ENCODE measurements around the gene ADAMTS2. TPM values are rescaled to one million over a fixed set of nuclear protein-coding genes. Genes with fewer than 3 reads are reported as not detected.
"Not testable (repeated sequence)": the region's sequence is repeated elsewhere in the genome, so short reads cannot be mapped to it uniquely, and the experiment has no call there.

The ADAMTS2 gene
- total RNA-seq, 1 donor from 2014 or later: 18.9 TPM

DNA sequence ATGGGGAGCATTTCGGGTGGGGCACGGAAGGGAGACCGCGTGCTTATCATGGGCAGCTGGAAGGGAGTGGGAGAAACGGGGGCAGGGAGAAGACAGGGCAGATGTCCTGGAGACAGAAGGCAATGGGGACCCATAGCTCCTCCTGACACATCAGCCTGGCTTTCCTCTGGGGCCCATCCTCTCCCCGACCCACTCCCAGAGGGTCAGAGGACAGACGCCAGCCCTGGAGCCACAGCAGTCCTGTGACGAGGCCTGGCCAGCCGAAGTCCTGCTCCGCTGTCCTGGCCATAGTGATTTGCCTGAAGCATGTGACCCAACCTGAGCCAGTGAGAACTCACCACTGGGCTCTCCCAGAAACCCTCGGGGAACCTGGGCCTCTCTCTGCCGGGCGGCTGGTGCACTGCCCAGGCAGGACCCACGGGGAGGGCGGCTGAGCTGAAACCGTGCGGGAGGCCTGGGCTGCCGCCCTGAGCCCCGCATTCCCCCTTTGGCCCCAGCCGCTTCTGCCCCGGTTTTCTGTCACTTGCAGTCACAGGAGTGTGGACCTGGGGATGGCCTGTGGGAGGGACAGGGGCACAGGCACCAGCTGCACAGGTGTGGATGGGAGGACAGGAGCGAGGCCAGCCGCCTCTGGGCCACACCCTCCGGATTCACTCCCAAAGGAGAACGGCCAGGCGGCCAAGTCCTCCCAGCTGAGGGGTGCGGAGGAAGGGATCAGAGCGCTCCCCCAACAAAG is 19.8 kb downstream of the ADAMTS2 start:
- no peak for DNase-seq (ENCODE audit: low spot score)

DNA sequence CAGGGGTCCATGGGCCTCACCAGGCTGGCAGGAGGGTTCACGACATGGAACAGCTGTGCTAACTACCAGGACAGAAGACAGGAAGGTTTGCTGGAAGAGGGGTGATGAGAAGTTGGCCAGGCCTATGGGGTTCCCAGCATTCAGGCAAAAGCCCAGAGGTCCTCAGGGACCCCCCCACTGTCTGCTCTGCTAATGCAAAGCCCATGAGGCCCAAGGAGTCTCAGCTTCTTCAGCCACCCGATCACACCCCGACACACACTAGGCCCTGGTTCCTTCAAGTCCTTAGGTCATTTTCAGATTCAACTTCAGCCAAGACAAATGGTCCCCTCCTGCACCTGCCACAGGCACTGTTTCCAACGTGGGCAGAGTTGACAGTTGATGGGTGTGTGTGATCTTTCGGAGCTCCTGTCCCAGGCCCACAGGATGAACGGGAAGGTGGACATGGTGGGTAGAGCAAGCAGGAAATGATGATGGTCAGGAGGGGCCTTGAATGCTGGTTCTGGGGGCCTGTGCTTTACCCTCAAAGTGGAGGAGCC is 20.4 kb downstream of the ADAMTS2 start:
- no peak for DNase-seq (ENCODE audit: low spot score)

DNA sequence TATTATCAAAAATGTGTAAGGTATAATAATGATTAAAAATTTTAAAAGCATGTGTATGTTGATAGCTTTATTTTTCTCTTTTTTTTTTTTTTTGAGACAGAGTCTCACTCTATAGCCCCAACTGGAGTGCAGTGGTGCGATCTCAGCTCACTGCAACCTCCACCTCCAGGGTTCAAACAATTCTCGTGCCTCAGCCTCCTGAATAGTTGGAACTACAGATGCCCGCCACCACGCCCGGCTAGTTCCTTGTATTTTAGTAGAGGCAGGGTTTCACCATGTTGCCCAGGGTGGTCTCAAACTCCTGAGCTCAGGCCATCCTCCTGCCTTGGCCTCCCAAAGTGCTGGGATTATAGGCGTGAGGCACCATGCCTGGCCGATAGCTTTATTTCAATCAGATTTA is 20.9 kb downstream of the ADAMTS2 start:
- not testable (repeated sequence) for DNase-seq (ENCODE audit: low spot score)

DNA sequence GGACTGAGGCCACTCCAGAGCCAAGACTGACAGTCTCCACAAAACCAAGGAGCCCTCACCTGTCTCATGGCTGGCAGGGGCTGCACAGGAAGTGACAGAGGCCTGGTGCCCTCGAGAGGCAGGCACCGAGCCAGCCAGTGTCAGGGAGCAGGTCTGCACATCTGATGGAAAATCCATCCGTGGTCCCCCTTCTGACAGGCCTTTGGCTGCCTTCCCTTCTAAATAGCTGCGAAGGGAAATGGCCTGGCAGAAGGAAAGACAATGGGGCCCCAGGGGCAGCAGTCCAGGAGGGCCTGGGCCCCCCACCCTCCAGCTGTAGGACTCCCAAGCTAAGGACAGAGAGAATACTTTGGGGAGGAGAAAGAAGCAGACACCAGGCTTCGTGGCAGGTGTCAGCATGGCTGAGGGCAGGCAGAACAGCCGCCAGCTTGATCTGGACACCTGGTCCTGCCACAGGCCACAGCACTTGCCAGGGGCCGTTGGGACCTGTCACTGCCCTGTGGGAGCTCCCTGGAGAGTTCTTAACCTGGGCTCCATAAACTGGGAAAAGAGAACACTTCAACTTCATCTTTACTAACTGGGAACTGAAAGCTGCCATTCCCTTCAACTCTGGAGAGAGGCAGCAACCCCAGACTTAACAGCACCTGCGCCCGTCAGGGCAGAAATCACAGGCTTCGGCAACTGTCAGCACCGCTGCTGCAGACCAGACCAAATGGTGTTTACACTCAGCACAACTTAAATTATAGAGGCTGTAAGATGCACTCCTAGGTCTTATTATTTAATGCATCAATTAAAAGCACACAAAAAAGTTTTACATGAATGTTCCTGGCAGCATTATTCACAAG is 22.0 kb downstream of the ADAMTS2 start:
- DNase-seq (ENCODE audit: low spot score): no peak

DNA sequence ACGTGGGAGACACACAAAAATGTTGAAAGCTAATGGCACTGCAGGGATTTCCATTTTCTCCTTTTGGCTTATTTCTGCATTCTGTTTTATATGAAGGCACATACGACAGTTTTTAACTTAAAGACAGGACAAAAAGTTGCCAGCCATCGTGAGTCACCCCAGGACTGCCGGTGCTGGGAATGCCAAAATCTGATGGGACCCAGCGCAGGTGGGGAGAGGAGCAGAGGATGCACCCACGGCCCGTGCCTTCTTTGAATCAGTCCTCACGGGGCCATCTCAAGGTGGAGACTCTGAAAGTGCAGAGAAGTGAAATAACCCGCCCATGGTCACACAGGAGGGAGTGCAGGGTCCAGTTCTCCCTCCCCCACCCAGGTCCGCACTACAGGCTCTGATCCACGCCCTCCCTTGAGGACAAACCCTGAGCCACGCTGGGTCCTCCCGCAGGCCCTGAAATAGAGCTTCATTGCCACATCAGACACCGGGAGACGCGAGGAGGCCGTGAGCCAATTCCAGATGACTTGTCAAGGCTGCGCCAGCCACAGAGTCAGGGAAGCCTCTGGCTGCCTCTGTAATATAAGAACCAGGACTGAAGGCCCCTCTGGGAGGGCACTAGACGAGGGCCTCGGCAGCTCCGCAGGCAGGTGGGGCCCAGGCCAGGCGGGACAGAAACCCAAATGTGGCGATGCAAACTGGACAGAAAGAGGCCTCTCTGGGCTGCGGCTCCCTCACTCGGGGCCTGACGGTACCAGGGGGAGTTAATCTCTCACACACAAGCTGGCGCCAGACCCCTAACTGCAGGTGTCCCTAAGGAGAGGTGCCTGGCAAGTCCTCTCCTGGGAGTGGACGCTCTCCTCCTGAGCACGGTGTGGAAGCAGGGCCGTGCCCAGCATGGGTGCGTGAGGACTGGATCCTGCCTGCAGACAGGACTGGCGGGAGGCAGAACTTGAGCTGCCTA is 22.9 kb downstream of the ADAMTS2 start:
- DNase-seq (ENCODE audit: low spot score): no peak

DNA sequence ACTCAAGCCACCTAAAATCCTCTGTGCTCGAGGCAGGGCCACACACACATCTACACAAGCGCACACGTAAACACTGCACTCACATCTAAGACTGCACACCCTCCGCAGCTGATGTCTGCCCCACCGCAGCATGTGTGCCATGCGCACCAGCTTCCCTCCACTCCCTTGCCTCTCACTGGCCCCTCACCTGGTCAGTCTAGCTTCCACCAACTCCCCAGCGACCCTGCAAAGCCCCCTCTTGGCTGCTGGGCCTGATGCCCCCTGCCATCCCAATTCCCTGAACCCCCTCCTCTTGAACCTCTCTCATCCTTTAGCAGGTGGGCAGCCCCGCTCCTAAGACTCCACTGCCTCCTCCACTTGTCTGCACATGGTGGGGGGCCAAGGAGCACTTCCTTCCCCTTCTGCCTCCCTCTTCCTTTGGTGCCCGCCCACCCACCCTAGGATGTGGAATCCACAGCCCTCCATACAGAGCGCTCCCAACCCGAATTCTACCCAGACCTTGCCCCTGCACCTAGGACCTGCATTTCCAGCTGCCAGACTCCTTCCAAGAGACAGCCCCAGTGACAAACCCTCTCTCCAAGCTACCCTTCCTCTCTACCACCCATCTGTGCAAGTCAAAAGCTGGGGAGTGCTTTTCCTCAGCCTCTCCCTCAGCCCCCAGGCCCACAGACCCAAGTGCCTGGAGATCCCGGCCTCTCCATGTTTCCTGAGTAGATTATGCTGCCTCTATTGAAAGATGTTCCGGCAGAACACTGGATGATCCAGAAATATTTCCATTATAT is 23.9 kb downstream of the ADAMTS2 start:
- DNase-seq (ENCODE audit: low spot score): no peak

DNA sequence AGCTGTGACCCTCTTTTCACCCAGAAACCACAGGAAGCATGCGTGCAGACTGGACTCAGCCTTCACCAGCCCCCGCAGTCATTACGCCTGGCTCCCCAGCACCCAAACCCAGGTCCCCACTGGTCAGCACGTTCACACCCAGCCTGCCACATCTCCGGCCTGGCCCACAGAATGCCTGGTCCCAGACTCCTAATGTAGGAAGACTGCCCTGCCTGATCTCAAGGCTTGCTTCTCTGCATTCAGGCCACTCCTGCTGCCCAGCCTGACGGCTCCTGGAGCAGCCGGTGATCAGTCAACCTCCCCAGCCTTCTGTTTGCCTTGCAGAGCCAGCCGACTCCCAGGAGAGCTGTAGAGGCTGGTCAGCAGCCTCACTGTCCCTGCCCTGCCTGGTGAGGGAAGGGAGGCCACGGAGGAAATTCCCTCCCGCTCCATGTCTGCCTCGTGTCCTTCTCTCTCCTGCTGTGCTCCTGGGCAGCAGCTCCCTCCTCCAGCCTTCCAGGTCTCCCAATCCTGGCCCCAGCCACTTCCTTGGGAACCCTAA is 25.4 kb downstream of the ADAMTS2 start:
- no peak for DNase-seq (ENCODE audit: low spot score)

DNA sequence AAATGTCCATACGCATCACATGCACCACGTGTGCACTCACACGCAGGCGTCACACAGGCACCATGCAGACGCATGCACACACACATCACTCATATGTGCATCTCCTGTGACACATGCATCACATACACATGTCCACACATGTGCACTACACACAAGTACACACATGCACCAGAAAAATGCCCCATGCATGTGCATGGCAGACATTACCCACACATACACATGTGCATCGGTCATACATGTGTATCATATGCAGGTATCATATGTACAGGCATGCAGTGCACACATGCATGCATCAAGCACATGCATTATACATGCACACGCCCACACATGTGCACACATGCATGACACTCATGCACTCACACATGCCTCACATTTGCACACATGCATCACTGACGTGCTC is 26.1 kb downstream of the ADAMTS2 start:
- no peak for DNase-seq (ENCODE audit: low spot score)

DNA sequence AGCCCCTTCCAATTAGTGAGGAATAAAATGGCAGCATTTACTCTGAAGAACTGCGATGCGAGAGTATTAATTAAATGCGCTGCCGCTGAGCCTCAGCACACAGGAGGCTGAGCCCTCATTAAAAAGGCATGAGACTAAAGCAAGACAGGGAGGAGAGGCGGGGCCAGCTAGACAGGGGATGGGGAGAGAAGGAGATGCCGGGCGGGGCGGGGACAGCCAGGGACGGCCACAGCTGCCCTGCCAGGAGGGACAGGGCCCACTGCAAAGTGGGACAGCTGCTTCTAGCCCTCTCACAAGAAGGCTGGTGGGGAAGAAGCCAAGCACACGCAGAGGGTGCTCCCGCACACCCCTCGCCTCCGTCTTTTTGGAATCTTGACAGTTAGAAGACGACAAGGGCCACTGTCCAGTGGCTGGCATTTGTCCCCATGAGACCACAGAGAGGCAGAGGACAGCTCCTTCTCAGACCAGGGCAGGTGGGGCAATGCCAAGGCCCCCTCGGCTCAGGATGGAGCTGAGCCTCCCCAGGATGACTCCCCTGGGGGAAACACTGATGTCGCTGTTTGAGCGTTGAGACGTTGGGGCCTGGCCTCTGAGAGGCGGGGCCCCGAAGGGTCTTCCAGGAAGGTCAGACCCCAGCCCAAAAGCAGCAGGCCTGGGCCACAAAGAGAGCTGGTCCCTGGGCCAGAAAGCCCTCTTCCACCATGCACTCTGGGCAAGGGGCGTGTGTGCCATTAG is 26.9 kb downstream of the ADAMTS2 start:
- DNase-seq (ENCODE audit: low spot score): no peak

DNA sequence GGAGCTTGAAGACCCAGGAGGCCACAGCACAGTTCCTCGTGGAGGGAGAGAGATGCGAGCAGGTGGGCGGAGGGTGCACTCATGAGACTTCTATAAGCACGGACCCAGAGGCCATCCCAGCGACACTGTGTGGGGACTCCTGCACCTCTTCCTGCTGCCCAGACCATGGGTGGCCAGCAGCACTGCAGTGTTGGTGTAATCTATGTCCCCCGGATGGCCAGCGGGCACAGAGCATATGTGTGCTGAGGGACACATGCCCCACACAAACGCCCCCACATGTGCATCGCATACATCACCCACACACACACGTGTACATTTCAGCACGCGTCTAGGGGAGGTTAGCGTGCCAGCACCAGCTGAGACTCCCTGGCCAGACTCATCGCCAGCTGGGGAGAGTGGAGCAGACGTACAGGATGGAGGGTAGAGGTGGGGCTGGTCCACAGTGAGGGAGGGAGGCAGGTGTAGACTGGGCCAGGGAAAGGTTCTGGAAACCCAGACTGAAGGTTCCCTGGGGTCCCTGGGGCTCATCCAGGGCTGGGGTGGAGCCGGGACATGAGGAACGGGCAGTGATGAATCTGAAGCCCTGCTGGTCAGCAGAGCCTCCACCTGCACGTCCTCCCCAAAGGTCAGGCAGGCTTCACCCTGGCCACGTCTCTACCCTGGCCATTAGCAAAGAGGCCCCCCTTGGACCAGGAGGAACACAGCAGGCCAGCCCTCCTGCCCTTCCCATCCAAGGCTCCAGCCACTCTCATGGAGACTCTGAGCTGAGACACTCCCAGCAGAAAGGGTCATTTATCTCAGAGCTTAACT is 27.6 kb downstream of the ADAMTS2 start:
- no peak for DNase-seq (ENCODE audit: low spot score)

DNA sequence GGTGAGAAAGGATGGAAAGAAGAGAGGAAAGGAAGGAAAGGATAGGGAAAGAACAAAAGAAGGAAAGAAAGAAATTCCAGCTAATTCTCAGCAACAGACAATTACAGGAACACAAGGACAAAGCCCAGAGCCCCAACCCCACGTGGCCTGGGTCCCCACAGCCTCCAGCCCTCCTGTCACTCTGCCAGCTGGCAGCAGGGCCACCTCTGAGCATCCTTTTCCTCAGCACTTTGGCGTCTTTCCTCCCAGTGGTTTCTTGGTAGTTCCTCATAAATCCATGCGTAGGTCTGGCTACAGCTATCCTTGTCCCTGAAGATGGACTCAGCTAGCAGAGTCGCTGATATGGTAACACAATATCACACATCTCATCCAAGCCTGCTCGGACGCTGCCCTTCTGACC is 28.3 kb downstream of the ADAMTS2 start:
- no peak for DNase-seq (ENCODE audit: low spot score)

DNA sequence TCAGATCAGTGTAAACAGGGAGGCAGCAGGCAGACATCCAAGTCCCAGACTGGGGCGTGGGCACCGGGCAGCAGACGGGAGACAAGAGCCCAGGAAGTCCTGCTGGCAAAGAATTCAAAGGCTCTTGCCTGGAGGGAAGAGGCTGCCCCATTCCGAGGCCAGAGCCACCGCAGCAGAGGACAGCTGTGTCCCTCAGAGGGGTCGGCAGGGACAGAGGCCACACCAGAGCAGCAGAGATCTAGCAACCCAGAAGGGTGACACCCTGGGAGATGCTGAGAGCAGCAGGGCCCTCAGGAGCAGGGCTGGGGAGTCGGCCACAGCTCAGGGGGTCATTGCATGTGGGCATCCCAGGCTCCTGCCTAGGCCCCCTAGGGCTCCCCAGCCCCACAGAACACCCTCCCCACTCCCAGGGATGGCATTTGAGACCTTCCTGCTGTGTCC is 29.1 kb downstream of the ADAMTS2 start:
- no peak for DNase-seq (ENCODE audit: low spot score)

DNA sequence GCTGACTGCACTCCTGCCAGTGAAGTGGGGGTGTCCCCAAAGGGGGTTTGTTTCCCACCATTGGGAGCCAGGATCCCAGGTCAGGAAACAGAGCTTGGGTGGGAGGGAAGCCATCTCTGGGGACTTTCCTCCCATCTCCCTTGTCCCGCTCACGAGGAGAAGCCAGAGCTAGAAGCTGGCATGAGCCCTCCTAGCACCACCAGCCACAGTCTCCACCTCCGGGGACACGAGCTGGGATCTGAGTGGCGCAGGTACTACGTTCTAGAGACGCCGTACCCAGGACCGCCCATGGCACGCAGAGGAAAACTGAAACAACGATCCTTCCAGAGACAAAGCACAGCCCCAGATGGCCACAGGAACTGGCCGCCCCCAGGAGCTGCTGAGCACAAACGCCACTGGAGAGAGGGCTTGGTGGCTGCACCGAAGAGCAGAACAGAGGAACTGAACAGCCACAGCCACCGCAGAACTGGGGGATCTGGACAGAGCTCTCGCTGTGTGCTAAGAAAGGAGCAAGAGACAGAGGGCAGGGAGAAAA is 29.8 kb downstream of the ADAMTS2 start:
- no peak for DNase-seq (ENCODE audit: low spot score)

DNA sequence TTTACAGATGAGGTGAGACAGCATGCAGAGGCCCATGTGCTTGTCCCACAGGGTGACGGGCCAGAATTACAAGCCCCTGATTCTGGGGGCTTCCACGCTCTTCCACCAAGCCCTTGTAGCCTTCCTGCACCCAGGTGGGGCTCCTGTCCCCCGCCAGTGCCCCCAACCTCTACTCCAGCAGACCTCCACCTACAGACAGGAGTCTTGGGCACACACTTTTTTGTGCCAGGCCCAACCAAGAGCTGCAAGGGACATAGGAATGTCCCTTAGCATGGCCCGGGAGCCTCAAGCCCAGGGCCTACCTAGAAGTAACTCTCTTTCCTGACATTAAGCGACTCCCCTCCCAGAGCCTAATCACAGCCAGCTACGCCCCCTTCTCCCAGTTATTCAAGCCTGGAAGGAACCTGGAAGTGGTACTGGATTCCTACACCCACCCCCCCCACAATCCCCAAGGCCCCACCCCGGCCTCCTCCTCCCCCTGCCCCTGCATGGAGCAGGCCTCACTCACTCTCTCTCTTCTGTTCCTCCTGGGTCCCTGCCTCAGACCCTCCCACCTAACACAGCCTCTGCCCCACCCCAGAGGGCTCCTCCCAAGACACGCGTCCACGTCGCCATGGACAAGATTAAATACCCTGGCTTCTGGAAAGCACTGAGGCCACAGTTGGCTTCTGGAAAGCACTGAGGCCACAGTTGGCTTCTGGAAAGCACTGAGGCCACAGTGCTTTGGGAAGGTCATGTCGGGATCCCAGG is 30.5 kb downstream of the ADAMTS2 start:
- DNase-seq (ENCODE audit: low spot score): no peak

DNA sequence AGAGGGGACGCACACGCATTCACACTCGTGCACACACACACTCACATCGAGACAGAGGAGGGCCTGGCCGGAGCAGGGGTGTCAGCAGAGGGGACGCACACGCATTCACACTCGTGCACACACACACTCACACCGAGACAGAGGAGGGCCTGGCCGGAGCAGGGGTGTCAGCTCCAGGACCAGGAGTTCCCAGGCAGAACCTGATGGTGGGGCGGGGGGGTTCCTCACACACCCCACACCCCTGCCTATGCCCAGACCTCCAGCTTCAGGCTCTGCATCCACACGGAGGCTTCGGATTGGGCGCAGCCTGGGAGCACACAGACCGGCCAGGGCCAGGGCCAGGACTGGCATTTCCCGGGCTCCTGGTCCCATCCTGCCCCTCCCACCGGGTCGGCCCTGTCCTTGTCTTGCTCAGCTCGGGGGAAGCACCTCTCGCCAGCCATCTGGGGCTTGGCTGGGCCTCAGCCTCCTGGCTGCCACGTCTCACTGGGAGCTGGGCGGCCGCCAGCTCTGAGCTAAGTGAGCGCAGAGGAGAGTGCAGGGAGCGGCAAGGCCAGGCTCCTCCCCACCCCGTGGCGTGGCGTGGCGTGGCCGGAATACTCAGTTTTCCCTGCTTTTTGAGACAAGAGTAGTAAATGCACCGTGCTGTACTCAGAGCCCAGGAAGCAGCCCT is 31.3 kb downstream of the ADAMTS2 start:
- DNase-seq (ENCODE audit: low spot score): peak; percentile 68

DNA sequence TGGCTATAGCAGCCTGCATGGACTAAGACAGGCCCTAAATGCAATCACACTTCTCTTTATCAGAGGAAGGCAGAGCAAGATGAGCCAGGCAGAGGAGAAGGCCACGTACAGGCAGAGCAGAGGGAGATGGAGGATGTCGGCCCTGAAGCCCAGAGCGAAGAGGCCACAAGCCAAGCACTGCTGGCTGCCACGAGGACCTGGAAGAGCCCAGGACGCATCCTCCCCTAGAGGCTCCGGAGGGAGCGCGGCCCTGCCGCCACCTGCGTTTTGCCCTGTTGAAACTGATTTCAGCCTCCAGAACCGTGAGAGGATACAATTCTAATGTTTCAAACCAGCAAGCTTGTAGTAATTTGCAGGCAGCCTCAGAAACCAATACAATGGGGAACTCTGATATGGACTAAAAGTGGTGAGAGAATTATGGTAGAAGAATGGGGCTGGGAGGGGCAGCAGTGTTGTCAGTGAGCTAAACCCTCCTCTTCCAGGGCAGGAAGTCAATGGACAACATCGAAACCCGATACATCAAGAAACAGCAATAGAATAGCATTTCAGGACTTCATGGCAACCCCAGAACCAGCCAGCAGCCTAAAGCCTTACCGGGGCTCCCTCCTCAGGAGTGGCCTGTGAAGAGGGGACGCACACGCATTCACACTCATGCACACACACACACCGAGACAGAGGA is 32.6 kb downstream of the ADAMTS2 start:
- DNase-seq (ENCODE audit: low spot score): no peak

DNA sequence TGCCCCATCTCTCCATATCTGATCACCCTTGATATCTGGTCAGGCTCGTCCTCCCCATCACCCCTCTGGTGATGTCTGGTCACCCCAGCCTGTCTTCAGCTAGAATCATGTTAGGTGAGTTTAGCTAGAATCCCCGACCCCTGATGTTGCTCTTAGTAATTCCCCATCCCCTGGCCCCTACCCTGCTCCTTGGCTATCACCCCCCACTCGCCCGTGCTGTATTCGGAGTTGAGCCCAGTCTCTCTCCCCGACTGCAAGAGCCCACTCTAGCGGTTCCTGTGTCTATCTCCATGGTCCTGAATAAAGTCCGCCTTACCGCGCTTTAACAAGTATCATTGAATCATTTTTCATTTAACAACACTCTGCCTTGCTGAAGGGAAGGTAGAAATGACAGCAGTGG is 33.7 kb downstream of the ADAMTS2 start:
- no peak for DNase-seq (ENCODE audit: low spot score)

All from mucosa of gallbladder (tissue), 1 donor.